DOHH2 (cell line): ENCODE measurements around the gene ANXA7.

Source experiments
- H3F3A ChIP-seq: fragments of 200-600 bp; sonication (generic), shearing (Covaris generic); 2 replicates; pipeline ENCODE4 v1.6.0; 2016; ENCODE audit warnings: antibody characterized with exemption, mild to moderate bottlenecking; ENCODE audit not compliant: control insufficient read depth, insufficient read depth
- H3K27ac ChIP-seq: fragments of 200-600 bp; sonication (generic); 2 replicates; pipeline ENCODE4 v1.5.1; 2014; ENCODE audit warnings: low read depth, mild to moderate bottlenecking, low read length, moderate library complexity
- H3K27me3 ChIP-seq: fragments of 200-600 bp; sonication (generic); 2 replicates; pipeline ENCODE4 v1.6.1; 2014; ENCODE audit warnings: mild to moderate bottlenecking, low read length, mixed read lengths; ENCODE audit not compliant: control insufficient read depth
- H3K36me3 ChIP-seq: fragments of 200-600 bp; sonication (generic); 2 replicates; pipeline ENCODE4 v1.6.1; 2014; ENCODE audit warnings: mild to moderate bottlenecking, low read length, moderate library complexity, mixed read lengths; ENCODE audit not compliant: control insufficient read depth
- H3K4me1 ChIP-seq: fragments of 200-600 bp; sonication (generic); 2 replicates; pipeline ENCODE4 v1.6.1; 2014; ENCODE audit warnings: mild to moderate bottlenecking, low read length, mixed read lengths; ENCODE audit not compliant: control insufficient read depth
- H3K4me2 ChIP-seq: fragments of 200-600 bp; sonication (generic); 2 replicates; pipeline ENCODE4 v1.6.0; 2014; ENCODE audit warnings: mild to moderate bottlenecking, low read length, moderate library complexity
- H3K4me3 ChIP-seq: fragments of 200-600 bp; sonication (generic); 2 replicates; pipeline ENCODE4 v1.5.1; 2014; ENCODE audit warnings: mild to moderate bottlenecking, low read length, mixed read lengths
- H3K79me2 ChIP-seq: fragments of 200-600 bp; sonication (generic); 2 replicates; pipeline ENCODE4 v1.6.1; 2014; ENCODE audit warnings: mild to moderate bottlenecking, low read length, mixed read lengths; ENCODE audit not compliant: control insufficient read depth
- H3K9me2 ChIP-seq: fragments of 200-600 bp; sonication (generic); replicated peaks from 2 replicates; pipeline ENCODE4 v1.6.1; 2014; ENCODE audit warnings: mild to moderate bottlenecking, low read length, mixed read lengths; ENCODE audit not compliant: control insufficient read depth
- H3K9me3 ChIP-seq: fragments of 200-600 bp; sonication (generic); 2 replicates; pipeline ENCODE4 v1.6.1; 2014; ENCODE audit warnings: antibody characterized with exemption, low read length, mixed read lengths; ENCODE audit not compliant: control insufficient read depth, insufficient read depth
- H4K20me1 ChIP-seq: fragments of 200-600 bp; sonication (generic); 2 replicates; pipeline ENCODE4 v1.6.0; 2014; ENCODE audit warnings: low read depth, mild to moderate bottlenecking, antibody characterized with exemption, low read length, moderate library complexity; ENCODE audit not compliant: control insufficient read depth, insufficient read depth
- EZH2phosphoT487 ChIP-seq: fragments of 200-600 bp; sonication (generic); IDR thresholded peaks from 2 replicates; pipeline ENCODE4 v1.6.1; 2017; ENCODE audit warnings: borderline replicate concordance, mild to moderate bottlenecking, antibody characterized with exemption, low read length, moderate library complexity, mixed read lengths
- TF ChIP-seq, protein P1 (sequence below): fragments of 200-600 bp; sonication (generic); IDR thresholded peaks from one replicate; pipeline ENCODE4 v1.5.1; 2014; ENCODE audit warnings: antibody characterized with exemption, mild to moderate bottlenecking, low read depth, low read length; ENCODE audit not compliant: poor library complexity, severe bottlenecking

The ANXA7 gene

DNA sequence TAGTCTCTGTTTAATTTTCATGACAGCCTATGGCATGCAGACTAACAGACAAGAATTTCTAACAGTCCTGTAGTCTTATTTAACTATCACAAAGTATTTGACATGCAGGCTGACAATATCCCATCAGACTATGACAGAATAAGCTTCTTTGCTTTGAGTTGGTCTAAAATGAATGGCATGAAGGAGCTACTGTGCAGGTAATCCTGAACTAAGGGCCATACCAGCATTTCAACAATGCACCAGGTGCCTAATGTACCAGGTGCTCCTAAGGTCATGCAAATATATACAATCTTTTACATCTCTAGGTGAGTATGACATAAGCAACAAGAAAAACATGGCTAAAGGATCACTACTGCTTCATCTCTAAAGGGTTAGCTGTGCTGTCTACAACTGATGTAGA lies 33.1 kb upstream of the ANXA7 start:
- Histone ChIP-seq H3K4me3 (no peak overlapping the region), H4K20me1 (no peaks in the 10 kb centered on the region), H3K27me3 (no peaks in the 10 kb centered on the region), H3K4me2 (no peak overlapping the region), H3K9me2 (no peaks in the 10 kb centered on the region), H3F3A (no peaks in the 10 kb centered on the region), H3K27ac (no peak overlapping the region), H3K36me3 (peaks cover 16% of the 10 kb centered on the region), H3K79me2 (no peaks in the 10 kb centered on the region), H3K9me3 (no peaks in the 10 kb centered on the region), H3K4me1 (no peaks in the 10 kb centered on the region)
- TF ChIP-seq, protein P1, sequence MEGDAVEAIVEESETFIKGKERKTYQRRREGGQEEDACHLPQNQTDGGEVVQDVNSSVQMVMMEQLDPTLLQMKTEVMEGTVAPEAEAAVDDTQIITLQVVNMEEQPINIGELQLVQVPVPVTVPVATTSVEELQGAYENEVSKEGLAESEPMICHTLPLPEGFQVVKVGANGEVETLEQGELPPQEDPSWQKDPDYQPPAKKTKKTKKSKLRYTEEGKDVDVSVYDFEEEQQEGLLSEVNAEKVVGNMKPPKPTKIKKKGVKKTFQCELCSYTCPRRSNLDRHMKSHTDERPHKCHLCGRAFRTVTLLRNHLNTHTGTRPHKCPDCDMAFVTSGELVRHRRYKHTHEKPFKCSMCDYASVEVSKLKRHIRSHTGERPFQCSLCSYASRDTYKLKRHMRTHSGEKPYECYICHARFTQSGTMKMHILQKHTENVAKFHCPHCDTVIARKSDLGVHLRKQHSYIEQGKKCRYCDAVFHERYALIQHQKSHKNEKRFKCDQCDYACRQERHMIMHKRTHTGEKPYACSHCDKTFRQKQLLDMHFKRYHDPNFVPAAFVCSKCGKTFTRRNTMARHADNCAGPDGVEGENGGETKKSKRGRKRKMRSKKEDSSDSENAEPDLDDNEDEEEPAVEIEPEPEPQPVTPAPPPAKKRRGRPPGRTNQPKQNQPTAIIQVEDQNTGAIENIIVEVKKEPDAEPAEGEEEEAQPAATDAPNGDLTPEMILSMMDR = no peak
- no peak for TF ChIP-seq EZH2phosphoT487

DNA sequence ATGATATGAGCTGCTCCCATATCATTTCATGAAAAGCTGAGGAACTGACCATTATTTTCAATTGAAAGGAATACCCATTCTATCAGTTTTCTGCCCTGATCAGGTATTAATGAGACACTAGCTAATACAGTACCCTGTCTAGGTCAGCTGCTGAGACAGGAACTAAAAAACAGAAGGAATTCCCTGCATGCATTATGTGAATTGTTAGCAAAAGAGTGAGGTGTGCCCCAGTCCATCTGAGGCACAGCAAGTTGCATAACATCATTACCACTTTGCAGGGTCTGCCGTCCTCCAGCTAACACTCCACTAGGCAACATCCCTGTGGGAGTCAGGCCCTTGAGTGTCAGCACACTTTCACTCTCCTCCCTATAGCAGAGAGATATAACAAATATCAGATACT lies 30.6 kb upstream of the ANXA7 start:
- Histone ChIP-seq H3K4me2 (no peak overlapping the region), H3K9me3 (no peaks in the 10 kb centered on the region), H3K4me1 (no peaks in the 10 kb centered on the region), H3K79me2 (no peaks in the 10 kb centered on the region), H3K4me3 (no peak overlapping the region), H4K20me1 (no peaks in the 10 kb centered on the region), H3K36me3 (peaks cover 19% of the 10 kb centered on the region), H3K9me2 (no peaks in the 10 kb centered on the region), H3K27me3 (no peaks in the 10 kb centered on the region), H3K27ac (no peak overlapping the region), H3F3A (no peaks in the 10 kb centered on the region)
- no peak for TF ChIP-seq EZH2phosphoT487
- TF ChIP-seq, protein P1 = no peak

DNA sequence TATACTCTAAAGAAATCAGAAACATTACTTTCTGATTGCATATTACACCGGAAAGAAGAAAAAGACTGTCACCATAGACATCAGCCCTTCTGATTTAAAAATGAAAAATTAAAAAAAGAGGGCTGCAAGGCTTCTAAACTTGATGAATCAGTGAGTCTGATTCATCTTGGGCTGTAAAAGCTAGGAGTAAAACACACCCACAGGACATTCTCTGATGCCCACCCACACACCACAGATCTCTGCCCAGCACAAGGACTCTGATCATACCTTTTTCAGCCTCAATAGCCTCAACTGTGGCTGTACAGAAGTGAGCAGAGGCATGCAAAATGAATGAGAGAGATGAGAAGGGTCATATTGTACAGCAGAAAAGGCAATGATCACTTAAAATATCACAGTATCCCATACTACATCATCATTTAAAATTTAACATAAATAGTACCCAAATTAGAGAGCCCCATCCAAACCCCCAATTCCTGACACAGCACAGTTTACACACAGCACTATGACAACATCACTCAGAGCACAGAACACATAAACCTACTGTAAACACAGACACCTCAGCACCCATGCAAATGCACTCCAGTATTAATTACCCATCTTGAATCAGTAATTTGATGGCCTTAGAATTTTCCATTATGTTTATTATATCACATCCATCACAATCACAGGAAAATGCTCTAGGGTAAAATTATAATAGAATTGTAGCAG lies 25.9 kb upstream of the ANXA7 start:
- no peak overlapping the region for H3K4me2 ChIP-seq

More for the DNA sequence above, 25.9 kb upstream of the ANXA7 start:
- H3K9me3 ChIP-seq = no peaks in the 10 kb centered on the region
- H3K4me1 ChIP-seq = no peaks in the 10 kb centered on the region
- H3K9me2 ChIP-seq = no peaks in the 10 kb centered on the region
- H4K20me1 ChIP-seq = no peaks in the 10 kb centered on the region
- no peaks in the 10 kb centered on the region for H3F3A ChIP-seq
- H3K27ac ChIP-seq = no peak overlapping the region
- no peaks in the 10 kb centered on the region for H3K79me2 ChIP-seq
- no peak for TF ChIP-seq EZH2phosphoT487
- TF ChIP-seq, protein P1 = no peak
- H3K27me3 ChIP-seq = no peaks in the 10 kb centered on the region
- H3K36me3 ChIP-seq = peaks cover 31% of the 10 kb centered on the region
- no peak overlapping the region for H3K4me3 ChIP-seq
